KOPT-K1 (cell line): ENCODE data around the gene PLLP.

ENCODE experiments used
- H3K27ac ChIP-seq: fragments of 200-600 bp; sonication (generic); 2 replicates; pipeline ENCODE4 v1.5.1; 2016; ENCODE audit warnings: antibody characterized with exemption, mild to moderate bottlenecking, low read depth, low read length; ENCODE audit not compliant: poor library complexity, severe bottlenecking
- H3K36me3 ChIP-seq: fragments of 200-600 bp; sonication (generic); 2 replicates; pipeline ENCODE4 v1.5.1; 2017; ENCODE audit warnings: antibody characterized with exemption, mild to moderate bottlenecking, low read length, moderate library complexity; ENCODE audit not compliant: insufficient read depth
- H3K9me3 ChIP-seq: fragments of 200-600 bp; sonication (generic); 2 replicates; pipeline ENCODE4 v1.5.1; 2017; ENCODE audit warnings: antibody characterized with exemption, low read length, mild to moderate bottlenecking; ENCODE audit not compliant: insufficient read depth, poor library complexity, severe bottlenecking

Gene PLLP

GRCh38 chr16:57236022-57236350 is 48.5 kb downstream of the PLLP start:
- H3K9me3 ChIP-seq: no peaks in the 10 kb centered on the region
- H3K27ac ChIP-seq: no peak overlapping the region
- peaks cover 93% of the 10 kb centered on the region for H3K36me3 ChIP-seq

- no peaks in the 10 kb centered on the region for H3K9me3 ChIP-seq
- no peak overlapping the region for H3K27ac ChIP-seq
- peaks cover 98% of the 10 kb centered on the region for H3K36me3 ChIP-seq
Measured at GRCh38 chr16:57235128-57236021, 49.1 kb downstream of the PLLP start.

GRCh38 chr16:57234707-57235092 is 49.8 kb downstream of the PLLP start:
- Histone ChIP-seq H3K36me3 (peaks cover 98% of the 10 kb centered on the region), H3K27ac (no peak overlapping the region)

GRCh38 chr16:57233944-57234706 is 50.3 kb downstream of the PLLP start:
- Histone ChIP-seq H3K9me3 (no peaks in the 10 kb centered on the region), H3K27ac (no peak overlapping the region), H3K36me3 (peaks cover 98% of the 10 kb centered on the region)

More at GRCh38 chr16:57234707-57235092, 49.8 kb downstream of the PLLP start:
- no peaks in the 10 kb centered on the region for H3K9me3 ChIP-seq

- Histone ChIP-seq H3K9me3 (no peaks in the 10 kb centered on the region), H3K36me3 (peaks cover 97% of the 10 kb centered on the region), H3K27ac (no peak overlapping the region)
Measured at GRCh38 chr16:57231821-57232350, 52.6 kb downstream of the PLLP start.

GRCh38 chr16:57229079-57229478 is 55.4 kb downstream of the PLLP start:
- Histone ChIP-seq H3K27ac (no peak overlapping the region), H3K36me3 (peaks cover 99% of the 10 kb centered on the region), H3K9me3 (no peaks in the 10 kb centered on the region)

GRCh38 chr16:57226701-57227621 is 57.5 kb downstream of the PLLP start:
- Histone ChIP-seq H3K9me3 (no peaks in the 10 kb centered on the region), H3K36me3 (peaks cover 99% of the 10 kb centered on the region), H3K27ac (no peak overlapping the region)

GRCh38 chr16:57225978-57226377 is 58.5 kb downstream of the PLLP start:
- Histone ChIP-seq H3K9me3 (no peaks in the 10 kb centered on the region), H3K27ac (no peak overlapping the region), H3K36me3 (peaks cover 99% of the 10 kb centered on the region)

GRCh38 chr16:57224651-57225335 is 59.7 kb downstream of the PLLP start:
- Histone ChIP-seq H3K9me3 (no peaks in the 10 kb centered on the region), H3K27ac (no peak overlapping the region), H3K36me3 (peaks cover 99% of the 10 kb centered on the region)

GRCh38 chr16:57223057-57223456 is 61.4 kb downstream of the PLLP start:
- no peak overlapping the region for H3K27ac ChIP-seq
- peaks cover 98% of the 10 kb centered on the region for H3K36me3 ChIP-seq
- no peaks in the 10 kb centered on the region for H3K9me3 ChIP-seq

- Histone ChIP-seq H3K27ac (no peak overlapping the region), H3K9me3 (peaks cover 13% of the 10 kb centered on the region), H3K36me3 (peaks cover 98% of the 10 kb centered on the region)
Measured at GRCh38 chr16:57216968-57217367, 67.5 kb downstream of the PLLP start.

- peaks cover 13% of the 10 kb centered on the region for H3K9me3 ChIP-seq
- no peak overlapping the region for H3K27ac ChIP-seq
- peaks cover 100% of the 10 kb centered on the region for H3K36me3 ChIP-seq
Measured at GRCh38 chr16:57213462-57213861, 71.0 kb downstream of the PLLP start.

- peaks cover 97% of the 10 kb centered on the region for H3K36me3 ChIP-seq
- no peaks in the 10 kb centered on the region for H3K9me3 ChIP-seq
- H3K27ac ChIP-seq: no peak overlapping the region
Measured at GRCh38 chr16:57209780-57210179, 74.7 kb downstream of the PLLP start.

- H3K36me3 ChIP-seq: peaks cover 95% of the 10 kb centered on the region
- no peak overlapping the region for H3K27ac ChIP-seq
- no peaks in the 10 kb centered on the region for H3K9me3 ChIP-seq
Measured at GRCh38 chr16:57208926-57209325, 75.5 kb downstream of the PLLP start.
